Parathyroid adenoma (tissue), 2 donors: ENCODE data around the gene GABRD.

Experiments used
- H2AFZ ChIP-seq: fragments of 300-600 bp; sonication (generic); one replicate; pipeline ENCODE4 v1.7.0; 2017; ENCODE audit warnings: antibody characterized with exemption, mild to moderate bottlenecking
- H3K27ac ChIP-seq: fragments of 300-600 bp; sonication (generic); one replicate; pipeline ENCODE4 v1.7.0; 2017
- H3K27me3 ChIP-seq: fragments of 300-600 bp; sonication (generic); one replicate; pipeline ENCODE4 v1.7.0; 2017; ENCODE audit warnings: low read length; ENCODE audit not compliant: control insufficient read depth, insufficient read depth
- H3K36me3 ChIP-seq: fragments of 300-600 bp; sonication (generic); one replicate; pipeline ENCODE4 v1.7.0; 2017; ENCODE audit warnings: low read length; ENCODE audit not compliant: control insufficient read depth, insufficient read depth
- H3K4me1 ChIP-seq: fragments of 300-600 bp; sonication (generic); one replicate; pipeline ENCODE4 v1.7.0; 2017; ENCODE audit warnings: control low read depth
- H3K4me2 ChIP-seq: fragments of 300-600 bp; sonication (generic); one replicate; pipeline ENCODE4 v1.7.0; 2017; ENCODE audit warnings: low read length
- H3K4me3 ChIP-seq: fragments of 300-600 bp; sonication (generic); one replicate; pipeline ENCODE4 v1.7.0; 2017; ENCODE audit warnings: low read depth, low read length
- H3K79me2 ChIP-seq: fragments of 300-600 bp; sonication (generic); one replicate; pipeline ENCODE4 v1.7.0; 2017; ENCODE audit warnings: control low read depth
- H3K9ac ChIP-seq: fragments of 300-600 bp; sonication (generic); one replicate; pipeline ENCODE4 v1.7.0; 2017; ENCODE audit warnings: mild to moderate bottlenecking
- H3K9me3 ChIP-seq: fragments of 300-600 bp; sonication (generic); one replicate; pipeline ENCODE4 v1.7.0; 2017; ENCODE audit warnings: low read length; ENCODE audit not compliant: control insufficient read depth
- TF ChIP-seq, protein P1 (sequence below): fragments of 300-600 bp; sonication (generic); IDR thresholded peaks from one replicate; pipeline ENCODE4 v1.7.0; 2017; ENCODE audit warnings: antibody characterized with exemption, mild to moderate bottlenecking
- donor health status: primary hyperparathyroidism.

GABRD gene

DNA sequence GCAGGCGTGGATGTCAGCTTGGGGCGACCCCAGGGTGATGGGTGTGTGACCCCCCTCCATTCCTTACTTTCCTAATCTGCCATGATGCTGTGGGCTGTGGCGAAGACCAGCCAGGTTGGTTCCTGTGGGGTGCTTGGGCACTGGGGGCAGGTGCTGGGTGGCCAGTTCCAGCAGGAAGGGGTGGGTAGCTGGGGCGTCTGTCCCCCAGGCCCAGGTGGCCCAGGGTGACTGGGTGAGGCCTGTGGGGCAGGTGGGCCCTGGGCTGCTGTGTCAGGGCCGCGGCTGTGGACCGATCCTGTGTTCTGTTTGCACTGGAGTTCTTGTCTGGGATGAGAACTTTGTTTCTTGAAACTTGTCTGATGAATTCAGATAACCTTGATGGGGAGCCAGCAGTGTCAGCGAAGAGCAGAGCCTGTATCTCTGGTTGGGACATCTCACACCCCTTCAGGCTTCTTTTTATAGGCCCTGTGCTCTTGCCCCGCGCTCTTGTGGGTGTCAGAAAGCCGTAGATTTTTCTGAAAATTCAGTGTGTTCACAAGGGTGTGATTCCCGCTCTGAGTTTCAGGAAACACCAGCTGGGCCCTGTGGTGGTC lies 34.7 kb downstream of the GABRD start:
- H3K4me2 ChIP-seq, result no peak overlapping the region
- H3K9me3 ChIP-seq, result no peaks in the 10 kb centered on the region
- H3K27ac ChIP-seq, result no peak overlapping the region
- no peaks in the 10 kb centered on the region for H3K79me2 ChIP-seq
- H3K4me1 ChIP-seq, result no peaks in the 10 kb centered on the region
- no peak overlapping the region for H3K9ac ChIP-seq
- TF ChIP-seq, protein P1, sequence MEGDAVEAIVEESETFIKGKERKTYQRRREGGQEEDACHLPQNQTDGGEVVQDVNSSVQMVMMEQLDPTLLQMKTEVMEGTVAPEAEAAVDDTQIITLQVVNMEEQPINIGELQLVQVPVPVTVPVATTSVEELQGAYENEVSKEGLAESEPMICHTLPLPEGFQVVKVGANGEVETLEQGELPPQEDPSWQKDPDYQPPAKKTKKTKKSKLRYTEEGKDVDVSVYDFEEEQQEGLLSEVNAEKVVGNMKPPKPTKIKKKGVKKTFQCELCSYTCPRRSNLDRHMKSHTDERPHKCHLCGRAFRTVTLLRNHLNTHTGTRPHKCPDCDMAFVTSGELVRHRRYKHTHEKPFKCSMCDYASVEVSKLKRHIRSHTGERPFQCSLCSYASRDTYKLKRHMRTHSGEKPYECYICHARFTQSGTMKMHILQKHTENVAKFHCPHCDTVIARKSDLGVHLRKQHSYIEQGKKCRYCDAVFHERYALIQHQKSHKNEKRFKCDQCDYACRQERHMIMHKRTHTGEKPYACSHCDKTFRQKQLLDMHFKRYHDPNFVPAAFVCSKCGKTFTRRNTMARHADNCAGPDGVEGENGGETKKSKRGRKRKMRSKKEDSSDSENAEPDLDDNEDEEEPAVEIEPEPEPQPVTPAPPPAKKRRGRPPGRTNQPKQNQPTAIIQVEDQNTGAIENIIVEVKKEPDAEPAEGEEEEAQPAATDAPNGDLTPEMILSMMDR, result no peak
- H3K27me3 ChIP-seq, result no peaks in the 10 kb centered on the region
- no peaks in the 10 kb centered on the region for H3K36me3 ChIP-seq
- no peak overlapping the region for H2AFZ ChIP-seq
- H3K4me3 ChIP-seq, result no peak overlapping the region

DNA sequence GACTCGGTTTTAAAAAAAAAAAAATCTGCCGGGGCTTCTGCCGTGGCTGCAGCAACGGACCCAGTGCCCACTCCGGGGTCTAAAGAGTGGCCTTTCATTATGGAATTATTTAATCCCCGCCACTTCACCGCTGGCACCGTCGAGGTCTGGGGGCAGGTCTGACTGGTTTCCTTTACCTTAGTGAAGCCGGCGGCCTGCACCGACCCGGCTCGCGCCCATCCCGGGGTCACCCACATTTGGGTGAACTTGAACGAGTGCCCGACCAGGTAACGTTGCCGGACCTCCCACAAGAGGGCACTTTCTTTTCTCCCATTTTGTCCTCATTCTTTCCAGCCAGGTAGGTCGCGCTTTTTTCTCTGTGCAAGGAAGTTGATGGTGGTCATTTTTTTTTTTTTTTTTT lies 35.4 kb downstream of the GABRD start:
- Histone ChIP-seq H3K79me2 (no peaks in the 10 kb centered on the region), H3K9me3 (no peaks in the 10 kb centered on the region), H3K9ac (no peak overlapping the region), H3K36me3 (no peaks in the 10 kb centered on the region), H3K4me1 (no peaks in the 10 kb centered on the region), H3K4me2 (no peak overlapping the region), H2AFZ (no peak overlapping the region), H3K27ac (no peak overlapping the region), H3K27me3 (no peaks in the 10 kb centered on the region), H3K4me3 (no peak overlapping the region)
- TF ChIP-seq, protein P1, result no peak

DNA sequence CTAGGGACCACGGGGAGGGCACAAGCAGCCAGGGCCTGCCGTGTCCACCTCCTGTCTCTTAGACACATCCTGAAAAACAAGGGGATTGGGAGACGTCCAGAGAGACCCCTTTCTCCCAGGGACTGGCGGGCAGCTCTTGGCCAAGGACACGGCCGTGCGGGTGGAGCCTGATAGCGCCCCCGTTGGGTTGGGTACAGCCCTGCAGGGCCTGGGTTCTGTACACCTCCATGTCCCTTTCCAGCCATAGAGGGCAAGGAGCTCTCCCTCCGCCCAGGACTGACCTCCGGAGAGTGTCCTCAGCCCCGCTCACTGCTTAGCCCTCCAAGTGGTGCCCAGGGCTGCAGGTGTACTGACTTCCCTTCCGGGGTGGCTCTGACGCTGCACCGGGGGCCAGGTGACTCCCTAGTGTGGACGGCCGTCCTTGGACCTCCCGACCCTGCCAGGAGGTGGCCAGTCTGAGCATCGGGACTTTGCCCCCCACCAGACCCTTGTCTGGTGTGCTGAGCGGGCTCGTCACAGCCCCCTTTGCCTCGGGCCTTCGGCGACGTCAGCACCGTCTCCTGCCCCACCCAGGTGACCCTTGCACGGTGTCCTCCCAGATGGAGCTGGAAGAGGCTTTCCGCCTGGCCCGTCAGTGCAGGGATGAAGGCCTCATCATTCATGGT lies 36.9 kb downstream of the GABRD start:
- Histone ChIP-seq H3K4me1 (no peaks in the 10 kb centered on the region), H3K9ac (no peak overlapping the region), H3K9me3 (no peaks in the 10 kb centered on the region), H3K36me3 (no peaks in the 10 kb centered on the region), H3K27ac (no peak overlapping the region), H3K4me3 (no peak overlapping the region), H3K27me3 (no peaks in the 10 kb centered on the region), H3K79me2 (no peaks in the 10 kb centered on the region), H3K4me2 (no peak overlapping the region), H2AFZ (no peak overlapping the region)
- TF ChIP-seq, protein P1, result no peak

DNA sequence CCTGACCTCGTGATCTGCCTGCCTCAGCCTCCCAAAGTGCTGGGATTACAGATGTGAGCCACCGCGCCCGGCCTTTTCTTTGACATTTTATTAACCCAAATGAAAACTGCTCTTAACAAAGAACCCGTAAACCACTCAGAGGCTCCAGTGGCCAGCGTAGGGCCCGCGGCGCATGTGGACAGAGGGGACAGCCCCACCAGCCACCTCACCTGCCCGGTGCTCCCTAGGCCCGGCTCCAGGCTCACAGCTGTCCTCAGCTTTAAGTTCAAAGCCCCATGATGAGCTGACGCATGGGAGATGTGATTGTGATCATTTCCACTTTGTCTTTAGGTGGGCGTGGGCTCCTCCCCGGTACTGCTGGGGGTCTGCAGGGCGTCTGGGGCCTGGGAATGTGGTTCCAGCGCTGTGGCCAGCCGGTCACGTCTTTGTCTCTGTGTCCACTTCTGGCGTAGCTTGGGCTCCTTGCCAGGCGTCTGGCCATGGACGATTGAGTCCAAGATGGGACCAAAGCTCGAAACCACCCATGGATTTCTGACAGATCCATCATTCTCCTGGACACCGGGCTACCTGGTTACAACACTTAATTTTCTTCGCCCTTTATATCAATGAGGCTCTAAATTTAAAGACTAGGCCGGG lies 37.9 kb downstream of the GABRD start:
- no peaks in the 10 kb centered on the region for H3K79me2 ChIP-seq
- no peaks in the 10 kb centered on the region for H3K4me1 ChIP-seq
- H3K36me3 ChIP-seq, result no peaks in the 10 kb centered on the region
- H3K4me2 ChIP-seq, result no peak overlapping the region
- H2AFZ ChIP-seq, result no peak overlapping the region
- no peak overlapping the region for H3K9ac ChIP-seq
- TF ChIP-seq, protein P1, result no peak
- no peak overlapping the region for H3K4me3 ChIP-seq
- H3K9me3 ChIP-seq, result no peaks in the 10 kb centered on the region
- no peaks in the 10 kb centered on the region for H3K27me3 ChIP-seq
- no peak overlapping the region for H3K27ac ChIP-seq
